HL-60 (cell line): Measurements from ENCODE around the gene AGPAT2.

Source experiments
- DNase-seq, 2 experiments: peaks; one replicate each; pipeline ENCODE4 v3.0.0-alpha.2; 2010 to 2020; ENCODE audit warnings: low read depth in 1 of 2, low spot score in 1 of 2
- H3K27ac ChIP-seq: fragments of 250-450 bp; sonication (Bioruptor Pico); replicated peaks from 2 replicates; pipeline ENCODE4 v1.5.1; 2020; ENCODE audit warnings: mild to moderate bottlenecking, moderate library complexity
- H3K27me3 ChIP-seq: fragments of 250-450 bp; sonication (Bioruptor Pico); 2 replicates; pipeline ENCODE4 v1.5.1; 2021; ENCODE audit warnings: mild to moderate bottlenecking, moderate library complexity; ENCODE audit not compliant: insufficient read depth, poor library complexity, severe bottlenecking
- H3K4me3 ChIP-seq: replicated peaks from 2 replicates; pipeline ENCODE4 v1.5.1; 2011; ENCODE audit warnings: mild to moderate bottlenecking, control low read depth, low read length; ENCODE audit not compliant: insufficient read depth
- CTCF ChIP-seq: IDR thresholded peaks from one replicate; pipeline ENCODE4 v1.5.1; 2011; ENCODE audit warnings: low read length, control low read depth, inconsistent platforms; ENCODE audit not compliant: insufficient read depth
- GABPA ChIP-seq: IDR thresholded peaks from 2 replicates; pipeline ENCODE4 v1.6.1; 2012; ENCODE audit warnings: low read depth
- POLR2AphosphoS5 ChIP-seq: IDR thresholded peaks from 2 replicates; pipeline ENCODE4 v1.6.1; 2012; ENCODE audit warnings: low read depth
- REST ChIP-seq: IDR thresholded peaks from 2 replicates; pipeline ENCODE4 v1.6.1; 2012; ENCODE audit warnings: low read depth; ENCODE audit not compliant: insufficient replicate concordance
- SPI1 ChIP-seq: IDR thresholded peaks from 2 replicates; pipeline ENCODE4 v1.6.1; 2012; ENCODE audit warnings: low read depth, mild to moderate bottlenecking, borderline replicate concordance

The AGPAT2 gene

GRCh38 chr9:136681945-136682699, 5.1 kb downstream of the AGPAT2 start:
- Histone ChIP-seq H3K4me3 (no peak overlapping the region), H3K27ac (no peak overlapping the region), H3K27me3 (no peaks in the 10 kb centered on the region)
- DNase-seq: no peak
- TF ChIP-seq CTCF: no peak
- TF ChIP-seq GABPA: no peak
- TF ChIP-seq SPI1: no peak
- no peak for TF ChIP-seq REST

- no peak overlapping the region for H3K27ac ChIP-seq
- no peaks in the 10 kb centered on the region for H3K27me3 ChIP-seq
- no peak for DNase-seq
- TF ChIP-seq SPI1 (no peak), POLR2AphosphoS5 (no peak), CTCF (no peak), REST (no peak), GABPA (no peak)
- no peak overlapping the region for H3K4me3 ChIP-seq
Observed at GRCh38 chr9:136681029-136681428, 6.2 kb downstream of the AGPAT2 start.

- H3K4me3 ChIP-seq: no peak overlapping the region
- DNase-seq: peak; percentile 79 to 83
- TF ChIP-seq CTCF (no peak), SPI1 (peak; percentile 12; the same call in 1 of the 2 replicates)
- no peak overlapping the region for H3K27ac ChIP-seq
- no peaks in the 10 kb centered on the region for H3K27me3 ChIP-seq
Observed at GRCh38 chr9:136679431-136679941, 7.8 kb downstream of the AGPAT2 start.

GRCh38 chr9:136678624-136679023, 8.6 kb downstream of the AGPAT2 start:
- peak in 1 of 2 experiments; percentile 59 for DNase-seq
- H3K4me3 ChIP-seq: no peak overlapping the region
- H3K27ac ChIP-seq: no peak overlapping the region
- TF ChIP-seq SPI1 (no peak), GABPA (no peak), REST (no peak), POLR2AphosphoS5 (no peak), CTCF (no peak)
- H3K27me3 ChIP-seq: no peaks in the 10 kb centered on the region
